Activated B cell treated with CpG ODN at 0.5 μM for 24 hours (primary cell): ENCODE results near the gene PRKACA. TPM values are rescaled to one million over a fixed set of nuclear protein-coding genes. Genes with fewer than 3 reads are reported as not detected.
"Not testable (repeated sequence)": the region's sequence is repeated elsewhere in the genome, so short reads cannot be mapped to it uniquely, and the experiment has no call there.

Experiments used
- ATAC-seq: fragments of 200-7000 bp; cut with Tn5 transposase; one replicate; pipeline ENCODE4 v1.10.0; 2021; ENCODE audit warnings: low read depth, mild to moderate bottlenecking, moderate library complexity
- CTCF ChIA-PET: fragments of 350-600 bp; sonication (Branson Sonifier 250); formaldehyde crosslinking; loops from one replicate; lab custom pipeline; 2021; ENCODE audit warnings: antibody characterized with exemption; lab: Charles Lee
- POLR2A ChIA-PET: fragments of 350-600 bp; sonication (Branson Sonifier 250); formaldehyde crosslinking; loops from one replicate; lab custom pipeline; 2021; ENCODE audit warnings: antibody characterized with exemption; lab: Charles Lee
- DNase-seq: peaks from one replicate; pipeline ENCODE4 v3.0.0; 2022
- H3K27ac Mint-ChIP-seq: one replicate; pipeline ENCODE4 v1.8.0; 2020; ENCODE audit warnings: mixed read lengths
- H3K27me3 Mint-ChIP-seq: one replicate; pipeline ENCODE4 v1.8.0; 2021; ENCODE audit warnings: mixed read lengths
- H3K36me3 Mint-ChIP-seq: one replicate; pipeline ENCODE4 v1.8.0; 2021; ENCODE audit warnings: low read depth, mixed read lengths
- H3K4me1 Mint-ChIP-seq: one replicate; pipeline ENCODE4 v1.8.0; 2021; ENCODE audit warnings: mixed read lengths
- H3K4me3 Mint-ChIP-seq: one replicate; pipeline ENCODE4 v1.8.0; 2020; ENCODE audit warnings: mild to moderate bottlenecking, mixed read lengths
- H3K9me3 Mint-ChIP-seq: one replicate; pipeline ENCODE4 v1.8.0; 2020; ENCODE audit warnings: mixed read lengths
- CTCF ChIP-seq: fragments of 200-600 bp; IDR thresholded peaks from one replicate; pipeline ENCODE4 v1.8.0; 2022; ENCODE audit warnings: antibody characterized with exemption, mild to moderate bottlenecking
- intact Hi-C: fragments of 100-400 bp; cut with micrococcal nuclease; formaldehyde crosslinking; loops from one replicate; pipeline ENCODE4 v1.15.1; 2024
- total RNA-seq: library from RNA; stranded (reverse); gene quantifications from 2 replicates; pipeline ENCODE4 v1.2.3, GENCODE V29; 2022

PRKACA gene
- total RNA-seq, 1 donor from 2014 or later, result 43.7 TPM

- intact Hi-C loops, result no loop called here
- ATAC-seq (no peak), DNase-seq (no peak)
- CTCF ChIA-PET, result interaction anchor here (1.1 kb wide), 1 partner anchor 10 kb away, joined by 3 read pairs; no protein-coding TSS in a partner anchor
- H3K9me3 Mint-ChIP-seq, result no peaks in the 10 kb centered on the region
- POLR2A ChIA-PET, result interaction anchor here (0.6 to 0.9 kb wide), 2 partner anchors 47 to 150 kb away, joined by 3 read pairs; partner anchors contain the start of gene RFX1
- H3K36me3 Mint-ChIP-seq, result peaks cover 40% of the 10 kb centered on the region
- H3K4me1 Mint-ChIP-seq, result peaks cover 8% of the 10 kb centered on the region
- no peak overlapping the region for H3K4me3 Mint-ChIP-seq
- no peak for TF ChIP-seq CTCF
- no peak overlapping the region for H3K27ac Mint-ChIP-seq
- H3K27me3 Mint-ChIP-seq, result peaks cover 13% of the 10 kb centered on the region
Measured at GRCh38 chr19:14053032-14053431, 64.5 kb downstream of the PRKACA start.

GRCh38 chr19:14052470-14052869, 65.1 kb downstream of the PRKACA start:
- DNase-seq, result no peak
- ChIA-PET CTCF (interaction anchor here (1.1 kb wide), 1 partner anchor 9 kb away, joined by 3 read pairs; no protein-coding TSS in a partner anchor), POLR2A (interaction anchor here (0.6 to 0.9 kb wide), 2 partner anchors 46 to 149 kb away, joined by 3 read pairs; partner anchors contain the start of gene RFX1)
- TF ChIP-seq CTCF, result no peak
- Mint-ChIP-seq H3K36me3 (peaks cover 40% of the 10 kb centered on the region), H3K9me3 (no peaks in the 10 kb centered on the region), H3K4me3 (no peak overlapping the region), H3K27me3 (peaks cover 8% of the 10 kb centered on the region), H3K4me1 (peaks cover 3% of the 10 kb centered on the region), H3K27ac (no peak overlapping the region)
- intact Hi-C loops, result no loop called here
- ATAC-seq, result no peak

- H3K4me3 Mint-ChIP-seq, result no peak overlapping the region
- TF ChIP-seq CTCF, result no peak
- H3K27ac Mint-ChIP-seq, result no peak overlapping the region
- peaks cover 3% of the 10 kb centered on the region for H3K4me1 Mint-ChIP-seq
- intact Hi-C loops, result no loop called here
- DNase-seq, result no peak
- POLR2A ChIA-PET, result no interaction called here
- ATAC-seq, result no peak
- no peaks in the 10 kb centered on the region for H3K9me3 Mint-ChIP-seq
- CTCF ChIA-PET, result interaction anchor here (1.1 kb wide), 1 partner anchor 8 kb away, joined by 3 read pairs; no protein-coding TSS in a partner anchor
- peaks cover 6% of the 10 kb centered on the region for H3K27me3 Mint-ChIP-seq
- peaks cover 43% of the 10 kb centered on the region for H3K36me3 Mint-ChIP-seq
Measured at GRCh38 chr19:14051980-14052379, 65.6 kb downstream of the PRKACA start.

- DNase-seq, intact Hi-C loops, H3K27me3 Mint-ChIP-seq, H3K4me3 Mint-ChIP-seq, H3K4me1 Mint-ChIP-seq, POLR2A ChIA-PET, H3K9me3 Mint-ChIP-seq, H3K27ac Mint-ChIP-seq, ATAC-seq: not testable (repeated sequence)
- H3K36me3 Mint-ChIP-seq, result peaks cover 50% of the 10 kb centered on the region
- CTCF ChIA-PET, result interaction anchor here (1.0 to 3.5 kb wide), 3 partner anchors 9 to 170 kb away, joined by 3 to 33 read pairs (median 3); partner anchors contain the start of gene IL27RA
Measured at GRCh38 chr19:14050961-14051360, 66.6 kb downstream of the PRKACA start.

- POLR2A ChIA-PET, result interaction anchor here (0.7 kb wide), 1 partner anchor 117 kb away, joined by 8 read pairs; no protein-coding TSS in a partner anchor
- Mint-ChIP-seq H3K36me3 (peaks cover 54% of the 10 kb centered on the region), H3K4me3 (no peak overlapping the region), H3K9me3 (no peaks in the 10 kb centered on the region), H3K27me3 (no peaks in the 10 kb centered on the region), H3K4me1 (no peaks in the 10 kb centered on the region), H3K27ac (no peak overlapping the region)
- TF ChIP-seq CTCF, result no peak
- ATAC-seq (no peak), DNase-seq (no peak)
- CTCF ChIA-PET, result interaction anchor here (1.0 to 3.5 kb wide), 3 partner anchors 9 to 169 kb away, joined by 3 to 33 read pairs (median 3); partner anchors contain the start of gene IL27RA
- intact Hi-C loops, result no loop called here
Measured at GRCh38 chr19:14050512-14050911, 67.0 kb downstream of the PRKACA start.
